Naive thymus-derived CD4-positive, alpha-beta T cell (primary cell): ENCODE data around the gene RAB28. TPM values are rescaled to one million over a fixed set of nuclear protein-coding genes. Genes with fewer than 3 reads are reported as not detected.

Experiments
- ATAC-seq: fragments of 150-1000 bp; cut with Tn5 transposase; 2 replicates; pipeline ENCODE4 v1.10.0; 2021; ENCODE audit warnings: mild to moderate bottlenecking, moderate library complexity
- CTCF ChIA-PET: fragments of 350-600 bp; sonication (Branson Sonifier 250); formaldehyde crosslinking; loops from one replicate; lab custom pipeline; 2021; ENCODE audit warnings: antibody characterized with exemption; lab: Charles Lee
- POLR2A ChIA-PET: fragments of 350-600 bp; sonication (Branson Sonifier 250); formaldehyde crosslinking; loops from one replicate; lab custom pipeline; 2021; ENCODE audit warnings: antibody characterized with exemption, inconsistent platforms; lab: Charles Lee
- DNase-seq, 9 donors: peaks; one replicate each; pipeline versions ENCODE4 v3.0.0 to v3.0.0-alpha.2; 2020 to 2022; ENCODE audit warnings: mixed read lengths in 1 of 9
- H3K27ac ChIP-seq: one replicate; pipeline ENCODE4 v1.7.0; 2013; ENCODE audit warnings: mild to moderate bottlenecking, low read depth, low read length, moderate library complexity
- H3K27me3 ChIP-seq, 2 donors: one replicate each; pipeline ENCODE4 v1.7.0; 2013; ENCODE audit warnings: low read length in 2 of 2, mild to moderate bottlenecking in 2 of 2, moderate library complexity in 2 of 2; ENCODE audit not compliant: control insufficient read depth in 2 of 2, insufficient read depth in 2 of 2
- H3K36me3 ChIP-seq, 3 experiments: 1 replicate in 2 of 3; 2 replicates in 1 of 3; pipeline ENCODE4 v1.7.0; 2013; ENCODE audit warnings: low read length in 3 of 3, mild to moderate bottlenecking in 3 of 3, moderate library complexity in 1 of 3; ENCODE audit not compliant: insufficient read depth in 3 of 3, control insufficient read depth in 2 of 3
- H3K4me1 ChIP-seq, 2 donors: one replicate each; pipeline ENCODE4 v1.7.0; 2013; ENCODE audit warnings: low read length in 2 of 2, mild to moderate bottlenecking in 2 of 2, moderate library complexity in 1 of 2; ENCODE audit not compliant: control insufficient read depth in 2 of 2, insufficient read depth in 2 of 2
- H3K4me3 ChIP-seq: 2 replicates; pipeline ENCODE4 v1.7.0; 2013; ENCODE audit warnings: mild to moderate bottlenecking, low read length
- H3K9me3 ChIP-seq, 3 experiments: 1 replicate in 2 of 3; 2 replicates in 1 of 3; pipeline ENCODE4 v1.7.0; 2013; ENCODE audit warnings: low read length in 3 of 3; ENCODE audit not compliant: control insufficient read depth in 2 of 3
- H3K27ac Mint-ChIP-seq, 9 donors: one replicate each; pipeline ENCODE4 v1.8.0; 2020 to 2022; ENCODE audit warnings: mixed read lengths in 9 of 9, mild to moderate bottlenecking in 8 of 9, moderate library complexity in 5 of 9, inconsistent platforms in 2 of 9
- H3K27me3 Mint-ChIP-seq, 5 donors: one replicate each; pipeline ENCODE4 v1.8.0; 2021 to 2022; ENCODE audit warnings: mixed read lengths in 5 of 5, mild to moderate bottlenecking in 1 of 5
- H3K36me3 Mint-ChIP-seq, 5 donors: one replicate each; pipeline ENCODE4 v1.8.0; 2020 to 2022; ENCODE audit warnings: mixed read lengths in 5 of 5, mild to moderate bottlenecking in 3 of 5, inconsistent platforms in 1 of 5
- H3K4me1 Mint-ChIP-seq, 7 donors: one replicate each; pipeline ENCODE4 v1.8.0; 2020 to 2022; ENCODE audit warnings: mixed read lengths in 7 of 7, mild to moderate bottlenecking in 3 of 7, inconsistent platforms in 1 of 7
- H3K4me3 Mint-ChIP-seq, 10 donors: one replicate each; pipeline ENCODE4 v1.8.0; 2020 to 2022; ENCODE audit warnings: mild to moderate bottlenecking in 10 of 10, mixed read lengths in 10 of 10, moderate library complexity in 6 of 10, inconsistent platforms in 2 of 10
- H3K9me3 Mint-ChIP-seq, 11 donors: one replicate each; pipeline ENCODE4 v1.8.0; 2020 to 2022; ENCODE audit warnings: mixed read lengths in 11 of 11, mild to moderate bottlenecking in 4 of 11, inconsistent platforms in 1 of 11, moderate library complexity in 1 of 11
- intact Hi-C, 2 donors: fragments of 100-400 bp; cut with micrococcal nuclease; formaldehyde crosslinking; loops; one replicate each; pipeline ENCODE4 v1.15.1; 2023
- polyA plus RNA-seq, 2 donors: library from polyadenylated mRNA; unstranded; fragments of 300-500 nt; fragmentation: Illumina TruSeq; gene quantifications; one replicate each; pipeline ENCODE4 v1.2.3, GENCODE V29; 2021
- total RNA-seq, 6 experiments: library from RNA in 5 of 6; stranded (reverse) in 5 of 6; gene quantifications; 1 replicate in 5 of 6; 2 replicates in 1 of 6; pipeline ENCODE4 v1.2.3 and lab custom pipeline; 2021 to 2026

RAB28 gene
- total and polyA plus RNA-seq, 7 experiments from 2014 or later = 8.0 to 16.1 (median 14.0) TPM

DNA sequence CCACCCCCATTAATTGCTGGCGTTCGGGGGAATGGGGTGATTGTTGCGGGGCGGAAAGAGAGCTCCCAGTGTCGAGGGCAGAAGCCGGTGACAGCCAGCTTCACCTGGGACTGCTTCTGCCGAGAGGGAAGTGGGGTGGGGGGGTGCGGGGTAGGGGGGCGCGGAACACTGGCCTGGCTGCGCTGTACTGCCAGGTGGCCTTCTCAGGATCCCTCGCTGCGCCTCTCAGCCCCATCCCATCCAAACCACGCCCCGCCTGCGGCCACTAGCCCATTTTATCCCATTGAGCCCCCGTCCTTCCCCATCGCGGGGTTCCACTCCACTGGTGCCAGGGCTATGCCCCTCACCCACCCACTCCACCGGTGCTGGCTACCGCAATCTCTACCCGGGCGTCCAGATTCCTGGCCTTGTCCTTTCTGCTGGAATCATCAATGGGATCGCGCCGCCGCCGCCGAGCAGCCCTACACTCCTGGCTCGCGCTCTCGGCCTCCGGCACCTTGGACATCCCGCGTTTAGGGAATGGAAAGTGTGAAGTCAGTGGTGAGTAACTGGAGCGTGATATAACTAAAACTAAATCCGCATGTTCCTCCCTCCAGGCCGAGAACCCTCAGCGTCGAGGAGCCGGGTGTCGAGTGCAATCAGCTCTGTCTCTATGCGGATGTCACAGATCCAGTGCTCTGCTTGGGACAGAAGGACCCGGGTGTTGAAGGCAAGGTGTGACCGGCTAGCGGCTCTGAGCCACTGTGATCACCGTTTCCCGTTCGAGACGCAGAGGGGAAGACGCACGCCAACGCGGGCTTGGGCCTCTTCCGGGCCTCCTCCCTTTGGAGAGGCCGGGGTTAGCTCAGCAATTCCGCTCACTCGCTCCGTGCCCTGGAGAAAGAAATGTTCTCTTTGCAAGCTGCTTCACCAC lies 39.7 kb upstream of the RAB28 start:
- Histone ChIP-seq H3K4me1 (peaks cover 9 to 12% of the 10 kb centered on the region in 2 donors), H3K36me3 (no peaks in the 10 kb centered on the region), H3K27ac (no peak overlapping the region), H3K4me3 (no peak overlapping the region), H3K9me3 (peaks cover 0 to 15% (median 0%) of the 10 kb centered on the region in 3 experiments), H3K27me3 (peaks cover 10 to 31% of the 10 kb centered on the region in 2 donors)
- intact Hi-C loops = no loop called here
- Mint-ChIP-seq H3K4me3 (peak overlapping the region in 3 of 10 donors; percentile 15 to 53 (median 52)), H3K36me3 (peaks cover 0 to 3% (median 0%) of the 10 kb centered on the region in 5 donors), H3K4me1 (peaks cover 6 to 31% (median 18%) of the 10 kb centered on the region in 7 donors), H3K27ac (peak overlapping the region in 1 of 9 donors; percentile 63), H3K27me3 (peaks cover 78 to 85% (median 79%) of the 10 kb centered on the region in 5 donors), H3K9me3 (peaks cover 0 to 35% (median 2%) of the 10 kb centered on the region in 11 donors)
- ChIA-PET CTCF (no interaction called here), POLR2A (no interaction called here)
- no peak for ATAC-seq
- DNase-seq = peak in 1 of 9 donors; percentile 14

DNA sequence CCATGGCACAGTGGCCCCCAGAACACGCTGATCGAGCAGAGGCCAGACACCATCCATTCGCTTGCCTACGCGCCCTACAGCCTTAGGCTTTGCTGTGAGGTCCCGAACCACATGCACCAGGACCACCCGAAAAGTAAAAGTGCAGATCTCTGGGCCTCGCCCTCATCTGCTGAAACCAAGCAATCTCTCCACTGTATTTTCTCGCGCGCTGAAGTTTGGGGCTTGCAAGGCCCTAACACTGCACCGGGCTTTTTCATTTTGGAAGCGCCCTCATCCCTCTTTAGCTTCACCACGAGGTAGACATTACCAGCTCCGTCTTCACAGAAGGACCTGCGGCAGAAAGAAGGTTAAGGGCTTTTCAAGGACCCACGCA lies 39.0 kb upstream of the RAB28 start:
- peaks cover 0 to 33% (median 2%) of the 10 kb centered on the region in 11 donors for H3K9me3 Mint-ChIP-seq
- H3K27ac ChIP-seq = no peak overlapping the region
- no peaks in the 10 kb centered on the region for H3K36me3 ChIP-seq
- ChIA-PET POLR2A (no interaction called here), CTCF (no interaction called here)
- intact Hi-C loops = no loop called here
- peak overlapping the region in 2 of 9 donors; percentile 25 to 63 for H3K27ac Mint-ChIP-seq
- H3K4me1 ChIP-seq = peaks cover 1 to 11% of the 10 kb centered on the region in 2 donors
- H3K36me3 Mint-ChIP-seq = peaks cover 0 to 2% (median 0%) of the 10 kb centered on the region in 5 donors
- H3K27me3 Mint-ChIP-seq = peaks cover 73 to 79% (median 75%) of the 10 kb centered on the region in 5 donors
- H3K9me3 ChIP-seq = peaks cover 0 to 15% (median 0%) of the 10 kb centered on the region in 3 experiments
- H3K4me3 Mint-ChIP-seq = peak overlapping the region in 9 of 10 donors; percentile 20 to 62 (median 52)
- H3K27me3 ChIP-seq = peaks cover 7 to 28% of the 10 kb centered on the region in 2 donors
- no peak for ATAC-seq
- DNase-seq = peak in 1 of 9 donors; percentile 15
- H3K4me1 Mint-ChIP-seq = peaks cover 1 to 23% (median 11%) of the 10 kb centered on the region in 7 donors
- no peak overlapping the region for H3K4me3 ChIP-seq

DNA sequence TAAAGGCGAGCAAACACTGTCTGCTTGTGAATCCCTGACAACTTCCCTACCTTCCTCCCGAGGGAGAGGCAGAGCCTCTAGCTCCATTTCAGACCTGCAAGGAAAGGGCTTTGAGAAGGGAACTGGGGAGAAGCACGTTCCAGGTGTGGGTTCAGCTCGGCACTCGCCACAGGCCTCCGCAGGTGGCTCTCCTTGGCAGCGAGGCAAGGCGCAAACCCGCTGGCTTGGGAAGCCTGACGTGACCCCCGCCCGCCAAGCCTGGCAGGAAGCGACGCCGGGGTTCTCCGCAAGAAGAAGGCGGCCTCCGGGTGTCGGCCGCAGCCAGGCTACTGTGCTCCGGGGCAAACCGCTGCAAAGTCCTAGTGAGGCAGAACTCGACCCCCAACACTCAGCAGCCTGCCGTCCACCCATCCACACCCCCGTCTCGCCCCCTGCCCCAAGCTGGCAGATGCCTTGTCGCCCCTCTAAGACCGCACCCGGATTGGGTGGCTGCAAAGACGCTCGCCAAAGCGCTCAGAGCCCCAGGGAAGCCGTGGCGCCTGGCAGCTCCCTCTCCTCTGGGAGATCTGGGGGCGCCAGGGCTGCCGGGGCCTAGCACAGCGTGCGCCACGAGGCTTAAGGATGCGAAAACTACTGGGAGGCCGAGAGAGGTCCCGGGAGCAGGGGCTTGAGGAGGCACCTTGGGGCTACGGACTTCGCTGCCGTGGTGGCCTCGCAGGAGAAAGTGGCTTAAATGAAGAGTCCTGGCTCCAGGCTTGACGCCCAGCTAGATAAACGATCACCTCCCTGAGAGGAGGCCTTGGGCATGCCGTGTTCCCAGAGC lies 38.4 kb upstream of the RAB28 start:
- H3K27me3 ChIP-seq = peaks cover 5 to 28% of the 10 kb centered on the region in 2 donors
- no peak overlapping the region for H3K4me3 ChIP-seq
- H3K9me3 Mint-ChIP-seq = peaks cover 0 to 33% (median 2%) of the 10 kb centered on the region in 11 donors
- peaks cover 0 to 2% (median 0%) of the 10 kb centered on the region in 5 donors for H3K36me3 Mint-ChIP-seq
- DNase-seq (no peak), ATAC-seq (no peak)
- H3K36me3 ChIP-seq = no peaks in the 10 kb centered on the region
- peaks cover 70 to 77% (median 72%) of the 10 kb centered on the region in 5 donors for H3K27me3 Mint-ChIP-seq
- POLR2A ChIA-PET = interaction anchor here (0.6 kb wide), 1 partner anchor 11 kb away, joined by 4 read pairs; no protein-coding TSS in a partner anchor
- intact Hi-C loops = no loop called here
- H3K27ac ChIP-seq = no peak overlapping the region
- CTCF ChIA-PET = interaction anchor here (0.6 kb wide), 1 partner anchor 1478 kb away, joined by 3 read pairs; no protein-coding TSS in a partner anchor
- peaks cover 0 to 9% of the 10 kb centered on the region in 2 donors for H3K4me1 ChIP-seq
- H3K4me1 Mint-ChIP-seq = peaks cover 0 to 21% (median 10%) of the 10 kb centered on the region in 7 donors
- H3K4me3 Mint-ChIP-seq = peak overlapping the region in 7 of 10 donors; percentile 21 to 62 (median 53)
- no peak overlapping the region for H3K27ac Mint-ChIP-seq
- H3K9me3 ChIP-seq = peaks cover 0 to 15% (median 0%) of the 10 kb centered on the region in 3 experiments

DNA sequence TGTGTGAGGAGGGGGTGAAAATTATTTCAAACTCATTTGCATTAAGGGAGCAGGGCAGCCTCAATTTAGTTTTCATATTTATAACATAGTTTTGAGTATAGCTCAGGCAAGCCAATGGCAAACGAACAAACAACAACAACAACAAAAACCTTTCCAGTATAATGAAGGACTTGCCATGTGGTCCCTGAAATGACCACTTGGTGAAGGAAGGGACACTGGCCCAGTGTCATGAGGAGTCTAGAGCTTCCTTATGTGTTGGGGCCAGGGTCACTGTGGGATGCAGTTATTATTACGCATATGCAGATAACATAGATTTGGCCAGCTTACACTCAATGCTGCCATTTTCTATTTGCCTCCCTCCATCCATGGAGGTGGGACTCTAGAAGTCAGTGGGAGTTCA lies 36.9 kb upstream of the RAB28 start:
- no peak overlapping the region for H3K4me3 Mint-ChIP-seq
- no peak overlapping the region for H3K27ac ChIP-seq
- H3K27me3 Mint-ChIP-seq = peaks cover 61 to 67% (median 67%) of the 10 kb centered on the region in 5 donors
- H3K36me3 ChIP-seq = no peaks in the 10 kb centered on the region
- H3K27ac Mint-ChIP-seq = no peak overlapping the region
- H3K4me3 ChIP-seq = no peak overlapping the region
- H3K4me1 Mint-ChIP-seq = peaks cover 0 to 16% (median 7%) of the 10 kb centered on the region in 7 donors
- H3K4me1 ChIP-seq = peaks cover 0 to 6% of the 10 kb centered on the region in 2 donors
- CTCF ChIA-PET = no interaction called here
- H3K9me3 ChIP-seq = peaks cover 0 to 15% (median 0%) of the 10 kb centered on the region in 3 experiments
- intact Hi-C loops = no loop called here
- ATAC-seq (no peak), DNase-seq (no peak)
- POLR2A ChIA-PET = interaction anchor here (0.7 kb wide), 1 partner anchor 15 kb away, joined by 3 read pairs; no protein-coding TSS in a partner anchor
- peaks cover 5 to 16% of the 10 kb centered on the region in 2 donors for H3K27me3 ChIP-seq
- peaks cover 0 to 2% (median 0%) of the 10 kb centered on the region in 5 donors for H3K36me3 Mint-ChIP-seq
- H3K9me3 Mint-ChIP-seq = peaks cover 0 to 28% (median 2%) of the 10 kb centered on the region in 11 donors

DNA sequence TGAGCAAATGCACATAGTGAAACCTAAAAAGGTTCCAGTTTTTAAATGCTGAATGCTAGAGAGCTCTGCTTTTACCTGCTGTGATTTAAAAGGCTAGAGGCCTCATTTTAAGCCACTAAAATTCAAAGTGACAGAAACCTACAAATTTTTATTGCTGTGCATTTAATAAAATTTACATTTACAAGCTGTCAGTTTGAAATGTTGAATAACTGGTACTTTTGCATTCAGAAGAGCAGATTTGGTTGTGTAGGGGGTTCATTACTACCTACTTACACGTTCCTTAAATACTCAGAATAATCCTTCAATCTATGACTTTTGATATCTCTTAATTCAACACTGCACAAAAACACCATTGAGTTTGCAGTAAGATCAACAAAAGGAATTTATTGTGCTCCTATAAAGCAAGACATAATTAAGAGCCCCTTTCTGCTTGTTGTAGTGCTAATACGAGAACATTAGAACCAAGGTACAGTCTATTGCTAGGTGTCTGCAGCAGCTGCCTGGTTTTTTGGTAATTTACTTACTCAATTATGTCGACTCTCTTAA lies 32.2 kb upstream of the RAB28 start:
- intact Hi-C loops = no loop called here
- peaks cover 0 to 3% (median 0%) of the 10 kb centered on the region in 11 donors for H3K9me3 Mint-ChIP-seq
- Histone ChIP-seq H3K4me1 (no peaks in the 10 kb centered on the region), H3K4me3 (no peak overlapping the region), H3K9me3 (no peaks in the 10 kb centered on the region), H3K36me3 (no peaks in the 10 kb centered on the region), H3K27me3 (peaks cover 0 to 9% of the 10 kb centered on the region in 2 donors), H3K27ac (no peak overlapping the region)
- POLR2A ChIA-PET = no interaction called here
- no peak overlapping the region for H3K27ac Mint-ChIP-seq
- H3K36me3 Mint-ChIP-seq = peaks cover 0 to 4% (median 0%) of the 10 kb centered on the region in 5 donors
- no peak for ATAC-seq
- no peak for DNase-seq
- H3K27me3 Mint-ChIP-seq = peaks cover 38 to 78% (median 66%) of the 10 kb centered on the region in 5 donors
- CTCF ChIA-PET = no interaction called here
- H3K4me3 Mint-ChIP-seq = no peak overlapping the region
- H3K4me1 Mint-ChIP-seq = no peaks in the 10 kb centered on the region

DNA sequence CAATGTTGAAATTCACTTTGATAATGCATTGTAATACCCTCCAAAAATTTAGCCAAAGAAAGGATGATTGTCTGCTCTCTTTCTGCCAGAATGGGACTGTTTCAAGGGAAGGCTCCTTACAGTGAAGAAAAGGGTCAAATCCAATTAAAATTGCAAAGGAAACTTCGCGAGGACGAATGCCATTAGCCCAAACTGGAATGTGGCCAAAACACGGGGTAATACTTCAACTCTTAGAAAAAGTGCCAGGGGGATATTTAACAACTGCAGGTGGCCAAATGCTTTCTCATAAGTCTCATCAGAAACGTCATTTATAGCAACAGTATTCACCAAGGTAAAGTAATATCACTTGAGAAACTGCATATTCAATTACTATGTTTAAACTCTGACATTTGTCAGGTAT lies 31.1 kb upstream of the RAB28 start:
- peaks cover 0 to 3% (median 0%) of the 10 kb centered on the region in 11 donors for H3K9me3 Mint-ChIP-seq
- Histone ChIP-seq H3K36me3 (no peaks in the 10 kb centered on the region), H3K4me1 (no peaks in the 10 kb centered on the region), H3K27me3 (peaks cover 0 to 5% of the 10 kb centered on the region in 2 donors), H3K27ac (no peak overlapping the region), H3K4me3 (no peak overlapping the region), H3K9me3 (no peaks in the 10 kb centered on the region)
- H3K27ac Mint-ChIP-seq = no peak overlapping the region
- no peaks in the 10 kb centered on the region for H3K4me1 Mint-ChIP-seq
- peaks cover 35 to 77% (median 56%) of the 10 kb centered on the region in 5 donors for H3K27me3 Mint-ChIP-seq
- intact Hi-C loops = no loop called here
- H3K36me3 Mint-ChIP-seq = peaks cover 0 to 4% (median 0%) of the 10 kb centered on the region in 5 donors
- CTCF ChIA-PET = no interaction called here
- H3K4me3 Mint-ChIP-seq = no peak overlapping the region
- DNase-seq = no peak
- ATAC-seq = no peak
- POLR2A ChIA-PET = no interaction called here
